GM21528 (cell line): ENCODE data around the gene PIK3C2B.

Source experiments
- ATAC-seq: cut with Tn5 transposase; IDR thresholded peaks from one replicate; pipeline ENCODE4 v1.9.1; 2021; ENCODE audit warnings: mild to moderate bottlenecking, moderate library complexity; ENCODE audit not compliant: unreplicated experiment, low FRiP score

The PIK3C2B gene

GRCh38 chr1:204463125-204464060 lies 31.2 kb downstream of the PIK3C2B start:
- no peak for ATAC-seq

- ATAC-seq: no peak
These were observed 32.4 kb downstream of the PIK3C2B start for GRCh38 chr1:204462229-204462561.

DNA sequence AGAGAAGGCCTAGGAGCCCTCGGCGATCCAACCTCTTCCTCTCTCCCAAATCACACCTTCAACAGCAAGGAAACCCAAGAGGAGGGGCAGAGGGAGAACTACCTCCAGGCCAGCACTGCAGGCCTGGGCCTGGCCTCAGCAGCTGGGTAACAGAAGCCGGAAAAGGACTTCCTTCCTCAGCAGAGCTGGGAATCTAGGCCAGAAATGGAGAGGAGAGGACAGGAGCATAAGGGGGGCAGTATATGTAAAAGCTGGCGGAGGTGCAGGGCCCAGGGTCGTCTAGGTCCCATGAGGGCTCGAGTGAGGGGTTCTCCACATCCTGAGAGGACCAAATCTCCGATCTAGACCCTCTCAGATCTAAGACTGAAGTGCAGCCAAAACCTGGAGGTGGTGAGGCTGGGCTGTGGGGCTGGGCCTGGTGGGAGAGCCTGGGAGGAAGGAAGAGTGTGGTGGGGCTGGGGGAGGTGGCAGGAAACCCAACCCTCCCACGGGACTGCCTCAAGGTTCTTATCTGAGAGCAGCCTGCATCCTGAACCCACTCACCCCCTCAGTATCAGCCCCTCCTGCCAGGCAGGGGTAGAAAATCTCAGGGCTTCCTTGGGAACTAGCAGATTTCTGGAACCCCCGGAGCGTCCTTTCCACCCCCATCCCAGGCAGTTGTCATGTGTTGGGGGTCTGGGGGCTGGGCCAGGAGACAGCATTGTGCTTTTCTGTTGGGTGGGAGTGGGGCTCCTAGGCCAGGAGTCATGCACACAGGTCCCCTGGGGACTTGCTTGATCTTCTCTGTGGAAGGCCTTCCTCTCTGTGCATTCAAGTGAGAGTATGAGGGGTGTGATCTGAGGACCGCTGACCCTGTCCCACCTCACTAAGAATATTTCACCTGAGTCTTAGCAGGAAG lies 33.0 kb downstream of the PIK3C2B start:
- no peak for ATAC-seq

DNA sequence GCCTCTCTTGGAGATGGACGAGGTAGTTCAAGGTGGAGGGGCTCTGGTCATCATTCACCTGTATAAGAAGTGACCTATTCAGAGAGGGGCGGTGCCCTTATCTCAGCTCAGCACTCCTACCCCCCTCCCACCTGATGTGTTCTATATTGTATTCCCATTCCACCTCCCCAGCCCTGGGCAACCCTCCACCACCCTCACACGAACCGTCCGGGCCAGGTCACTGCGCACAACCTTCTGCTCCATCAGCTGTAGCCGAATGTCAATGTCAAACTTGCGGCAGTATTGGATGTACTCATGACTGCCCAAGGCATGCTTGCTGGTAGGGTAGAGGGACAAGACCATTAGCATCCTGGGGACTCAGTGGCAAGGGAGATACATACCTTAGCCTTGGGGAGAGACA lies 34.3 kb downstream of the PIK3C2B start:
- ATAC-seq: no peak

GRCh38 chr1:204459706-204460105 lies 34.9 kb downstream of the PIK3C2B start:
- ATAC-seq: no peak

GRCh38 chr1:204457666-204458065 lies 36.9 kb downstream of the PIK3C2B start:
- ATAC-seq: no peak

DNA sequence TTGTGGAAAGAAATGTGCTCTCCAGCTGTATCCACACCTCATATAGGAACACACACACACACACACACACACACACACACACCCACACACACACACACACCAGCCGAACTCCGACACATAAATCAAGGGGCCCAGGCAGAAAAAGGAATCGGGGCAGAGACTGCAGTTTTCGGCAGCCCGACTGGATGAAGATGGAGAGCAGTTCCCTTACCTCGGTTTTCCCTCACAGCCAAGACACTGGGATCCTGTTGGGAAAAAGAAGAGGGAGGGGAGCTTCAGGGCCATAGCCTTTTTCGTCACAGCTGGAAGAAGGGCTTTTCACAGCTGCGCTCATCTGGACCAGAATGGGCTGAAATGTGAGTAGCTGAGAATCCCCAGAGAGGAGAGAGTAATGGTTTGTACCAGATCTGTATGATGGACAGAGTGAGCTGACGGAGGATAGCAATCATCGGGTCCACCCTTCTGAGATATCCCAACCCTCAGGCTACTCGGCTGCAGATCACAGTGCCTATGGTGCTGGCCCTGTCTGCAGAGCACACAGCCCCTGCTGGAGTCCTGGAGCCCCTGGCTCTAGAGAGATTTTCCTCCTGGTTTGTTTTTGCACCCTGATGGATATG lies 37.7 kb downstream of the PIK3C2B start:
- no peak for ATAC-seq

DNA sequence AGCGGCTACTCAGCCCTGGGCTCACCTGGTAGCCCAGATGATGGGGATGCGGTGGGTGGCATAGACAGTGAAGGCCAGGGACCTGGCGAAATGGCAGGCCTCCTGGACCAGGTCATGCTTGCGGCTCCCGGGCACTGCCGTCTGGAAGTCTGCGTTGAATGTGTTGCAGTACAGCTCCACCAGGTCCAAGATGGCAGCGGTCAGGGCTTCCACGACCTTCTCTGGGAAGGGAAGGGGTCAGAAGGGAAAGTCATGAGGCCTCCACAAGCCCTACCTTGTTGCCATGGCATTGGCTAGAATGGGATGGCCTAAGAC lies 38.8 kb downstream of the PIK3C2B start:
- no peak for ATAC-seq

DNA sequence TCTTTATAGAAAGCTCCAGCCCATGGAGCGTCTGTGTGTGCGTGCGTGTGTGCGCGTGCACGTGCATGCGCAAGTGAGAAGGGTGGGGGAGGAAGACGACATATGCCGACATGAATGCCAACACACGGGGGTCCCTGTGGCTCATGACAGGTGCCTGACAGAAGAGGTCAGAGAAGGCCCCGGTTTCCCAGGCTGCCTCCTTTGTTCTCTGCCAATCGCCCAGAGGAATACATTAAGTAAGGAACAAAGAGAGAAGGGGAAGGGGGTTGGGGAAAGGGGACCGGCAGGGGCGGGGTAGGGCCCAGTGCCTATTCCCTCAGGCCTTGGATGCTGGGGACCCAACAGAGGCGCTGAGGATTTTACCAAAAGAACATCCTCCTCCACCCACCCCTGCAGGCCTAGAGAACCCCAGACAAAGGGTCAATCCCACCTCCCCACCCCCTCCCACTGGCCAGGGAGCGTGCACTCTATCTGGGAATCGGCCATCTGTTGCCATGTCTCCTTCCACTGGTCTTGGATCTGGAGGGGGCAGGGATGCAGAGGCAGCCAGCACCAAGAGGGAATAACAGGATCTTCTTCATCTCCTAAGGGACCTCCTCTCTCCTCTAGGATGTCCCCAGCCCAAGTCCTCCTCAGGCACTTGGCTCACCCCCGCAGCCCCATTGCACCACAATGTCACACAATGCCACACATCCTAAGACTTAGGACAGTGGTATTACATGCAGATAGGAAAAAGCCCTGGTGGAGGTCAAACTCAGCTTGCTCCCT lies 39.4 kb downstream of the PIK3C2B start:
- no peak for ATAC-seq

- ATAC-seq: no peak
These were observed 40.1 kb downstream of the PIK3C2B start for GRCh38 chr1:204454476-204454875.

GRCh38 chr1:204453141-204453772 lies 41.3 kb downstream of the PIK3C2B start:
- ATAC-seq: peak; percentile 67

- ATAC-seq: no peak
These were observed 43.1 kb downstream of the PIK3C2B start for GRCh38 chr1:204451352-204452124.

DNA sequence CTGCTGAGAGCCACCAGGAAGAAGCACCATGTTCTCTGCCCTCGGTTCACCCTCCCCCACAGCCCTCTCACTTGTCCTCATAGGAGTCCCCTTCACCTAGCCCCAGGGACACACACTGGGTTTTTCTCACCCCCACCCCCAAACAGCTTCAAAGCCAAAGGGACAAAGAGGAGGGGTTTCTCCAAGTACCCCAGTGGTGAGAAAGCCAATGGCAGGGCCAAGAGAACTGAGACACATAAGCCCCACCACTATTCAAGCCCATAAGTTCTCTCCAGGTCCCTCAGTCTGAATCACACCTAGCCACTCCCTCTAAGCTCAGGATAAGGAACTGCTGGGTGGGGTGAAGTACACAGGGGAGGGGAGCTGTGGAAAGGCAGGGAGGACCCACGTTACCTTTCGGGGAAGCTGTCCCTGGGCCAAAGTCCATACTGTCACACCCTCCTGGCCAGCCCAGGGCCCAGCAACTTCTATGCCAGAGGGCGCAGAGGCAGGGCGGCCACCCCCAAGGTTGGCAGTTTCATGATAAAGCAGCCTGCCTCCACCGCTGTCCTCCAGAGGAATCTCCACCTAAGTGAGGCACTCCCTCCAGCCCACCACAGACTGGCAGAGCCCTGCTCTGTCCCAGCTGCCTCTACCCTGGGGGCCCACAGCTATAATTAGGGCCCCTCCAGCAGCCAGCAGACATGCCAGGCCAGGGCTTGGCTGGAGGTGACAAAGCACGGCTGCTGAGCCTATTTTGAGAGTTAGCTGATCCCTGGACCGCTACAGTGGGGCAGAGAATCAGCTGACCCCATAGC lies 43.9 kb downstream of the PIK3C2B start:
- no peak for ATAC-seq

GRCh38 chr1:204449678-204450280 lies 44.8 kb downstream of the PIK3C2B start:
- ATAC-seq: no peak

- no peak for ATAC-seq
These were observed 45.5 kb downstream of the PIK3C2B start for GRCh38 chr1:204448991-204449677.

- no peak for ATAC-seq
These were observed 46.2 kb downstream of the PIK3C2B start for GRCh38 chr1:204448344-204448964.

DNA sequence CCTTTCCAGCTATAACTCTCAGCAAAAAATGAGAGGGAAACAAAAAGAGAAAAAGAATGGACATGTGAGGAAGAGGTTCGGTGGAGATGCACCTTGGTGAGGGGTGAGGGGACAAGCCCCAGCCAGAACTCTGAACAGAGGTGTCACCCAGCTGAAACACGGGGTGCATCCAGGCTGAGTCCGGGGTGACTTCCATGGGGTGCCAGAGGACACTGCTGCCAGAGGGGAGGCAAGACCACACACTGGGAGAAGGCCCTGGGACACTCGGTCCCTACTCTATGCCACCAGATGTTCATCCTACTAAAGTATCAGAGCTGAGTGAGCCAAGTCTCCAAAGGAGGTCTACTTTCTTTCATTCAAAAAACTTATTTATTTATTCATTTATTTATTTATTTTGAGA lies 46.9 kb downstream of the PIK3C2B start:
- no peak for ATAC-seq
